GM23338 (cell line): ENCODE results near the gene TAOK2.

Experiments used
- CREB1 ChIP-seq: fragments of 250-450 bp; sonication (Bioruptor Pico); IDR thresholded peaks from 2 replicates; pipeline ENCODE4 v1.5.0; 2020; ENCODE audit warnings: low read depth, mild to moderate bottlenecking, moderate library complexity
- CTCF ChIP-seq, 2 experiments: fragments of 200-600 bp in 1 of 2; sonication (generic) in 1 of 2; conservative IDR thresholded peaks; 2 replicates each; pipeline versions ENCODE4 v1.5.1 to v1.6.1; 2016 to 2017; ENCODE audit warnings: antibody characterized with exemption in 2 of 2, low read depth in 2 of 2, mild to moderate bottlenecking in 2 of 2, moderate library complexity in 1 of 2
- EZH2 ChIP-seq: fragments of 200-600 bp; sonication (generic); IDR thresholded peaks from one replicate; pipeline ENCODE4 v1.8.0; 2017; ENCODE audit warnings: antibody characterized with exemption, mild to moderate bottlenecking, low read depth; ENCODE audit not compliant: unreplicated experiment
- POLR2AphosphoS5 ChIP-seq: IDR thresholded peaks from 2 replicates; pipeline ENCODE4 v1.6.1; 2016; ENCODE audit warnings: antibody characterized with exemption, low read depth
- REST ChIP-seq: IDR thresholded peaks from one replicate; pipeline ENCODE4 v1.6.1; 2018; ENCODE audit warnings: antibody characterized with exemption; ENCODE audit not compliant: unreplicated experiment

GRCh38 chr16:30007378-30007895, 33.8 kb downstream of the TAOK2 start:
- TF ChIP-seq CTCF (conservative IDR thresholded peaks at IDR 0.05; ENCODE audit: low read depth in 2 of 2) (no peak), REST (no peak), POLR2AphosphoS5 (no peak), CREB1 (CRISPR knock-in tag) (no peak), EZH2 (no peak)
